Peyer's patch (tissue), 4 donors: ENCODE data around the gene IQCH. TPM values are rescaled to one million over a fixed set of nuclear protein-coding genes. Genes with fewer than 3 reads are reported as not detected.
"Not testable (repeated sequence)": the region's sequence is repeated elsewhere in the genome, so short reads cannot be mapped to it uniquely, and the experiment has no call there.

Experiments
- DNase-seq, 3 donors: peaks; one replicate each; pipeline ENCODE4 v3.0.0-alpha.2; 2017 to 2019
- H3K27ac ChIP-seq, 4 donors: fragments of 200-600 bp; sonication (generic); one replicate each; pipeline ENCODE4 v1.5.1; 2016 to 2019
- H3K27me3 ChIP-seq, 2 donors: fragments of 200-600 bp; sonication (generic); one replicate each; pipeline ENCODE4 v1.5.1; 2019
- H3K36me3 ChIP-seq, 3 donors: fragments of 200-600 bp; sonication (generic); one replicate each; pipeline ENCODE4 v1.5.1; 2016 to 2019
- H3K4me1 ChIP-seq, 4 donors: fragments of 200-600 bp; sonication (generic); one replicate each; pipeline ENCODE4 v1.5.1; 2016 to 2019
- H3K4me3 ChIP-seq, 4 donors: fragments of 200-600 bp; sonication (generic); 1 replicate in 3 of 4; 2 replicates in 1 of 4; pipeline ENCODE4 v1.5.1; 2016 to 2019; ENCODE audit warnings: mild to moderate bottlenecking in 1 of 4
- H3K9me3 ChIP-seq, 4 donors: fragments of 200-600 bp; sonication (generic); one replicate each; pipeline ENCODE4 v1.5.1; 2016 to 2019; ENCODE audit warnings: mild to moderate bottlenecking in 1 of 4
- CTCF ChIP-seq, 6 experiments: fragments of 450-650 bp in 4 of 6; fragments of 200-600 bp in 2 of 6; sonication (generic) in 1 of 6; IDR thresholded peaks; one replicate each; pipeline ENCODE4 v1.5.1; 2017 to 2019; ENCODE audit warnings: antibody characterized with exemption in 6 of 6, mild to moderate bottlenecking in 3 of 6, moderate library complexity in 1 of 6
- POLR2A ChIP-seq, 2 donors: fragments of 450-650 bp; IDR thresholded peaks; one replicate each; pipeline ENCODE4 v1.5.1; 2017; ENCODE audit warnings: antibody characterized with exemption in 2 of 2, mild to moderate bottlenecking in 2 of 2, moderate library complexity in 2 of 2
- total RNA-seq, 4 donors: library from RNA; depleted of rRNA; stranded (reverse); fragments of >200 nt; gene quantifications; one replicate each; pipeline ENCODE4 v1.1.0, GENCODE V29; 2016

IQCH gene
- total RNA-seq, 4 donors from 2014 or later, result 0.53 to 1.2 (median 0.88) TPM

DNA sequence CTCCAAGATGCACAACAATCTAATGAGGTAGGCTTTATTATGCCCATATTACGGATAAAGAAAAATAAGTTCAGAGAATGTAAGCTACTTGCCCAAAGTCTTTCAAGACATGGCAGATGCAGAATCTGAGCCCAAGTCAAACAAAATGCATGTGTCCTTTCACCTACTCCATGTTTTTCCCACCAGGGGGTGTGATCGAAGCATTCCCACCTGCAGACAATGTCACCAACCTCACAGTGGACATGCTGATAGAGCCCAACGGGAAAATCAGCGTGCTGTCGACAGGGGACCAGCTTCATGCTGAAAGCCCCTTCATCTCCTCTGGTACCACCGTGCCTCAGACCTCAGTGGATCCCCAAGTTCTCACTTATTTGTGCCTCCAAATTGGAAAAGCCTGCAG is 166.5 kb downstream of the IQCH start:
- no peak for TF ChIP-seq POLR2A (IDR thresholded peaks at IDR 0.05)
- no peak for TF ChIP-seq CTCF (IDR thresholded peaks at IDR 0.05)
- H3K9me3 ChIP-seq, result no peaks in the 10 kb centered on the region
- DNase-seq, result no peak
- no peaks in the 10 kb centered on the region for H3K36me3 ChIP-seq
- no peaks in the 10 kb centered on the region for H3K27me3 ChIP-seq
- no peak overlapping the region for H3K27ac ChIP-seq
- H3K4me3 ChIP-seq, result no peak overlapping the region
- H3K4me1 ChIP-seq, result no peaks in the 10 kb centered on the region

- H3K4me3 ChIP-seq, result no peak overlapping the region
- no peaks in the 10 kb centered on the region for H3K9me3 ChIP-seq
- no peak overlapping the region for H3K27ac ChIP-seq
- TF ChIP-seq POLR2A (IDR thresholded peaks at IDR 0.05) (no peak), CTCF (IDR thresholded peaks at IDR 0.05) (no peak)
- no peak for DNase-seq
- H3K4me1 ChIP-seq, result no peaks in the 10 kb centered on the region
- no peaks in the 10 kb centered on the region for H3K27me3 ChIP-seq
- no peaks in the 10 kb centered on the region for H3K36me3 ChIP-seq
Observed at GRCh38 chr15:67422296-67422695, 167.7 kb downstream of the IQCH start.

DNA sequence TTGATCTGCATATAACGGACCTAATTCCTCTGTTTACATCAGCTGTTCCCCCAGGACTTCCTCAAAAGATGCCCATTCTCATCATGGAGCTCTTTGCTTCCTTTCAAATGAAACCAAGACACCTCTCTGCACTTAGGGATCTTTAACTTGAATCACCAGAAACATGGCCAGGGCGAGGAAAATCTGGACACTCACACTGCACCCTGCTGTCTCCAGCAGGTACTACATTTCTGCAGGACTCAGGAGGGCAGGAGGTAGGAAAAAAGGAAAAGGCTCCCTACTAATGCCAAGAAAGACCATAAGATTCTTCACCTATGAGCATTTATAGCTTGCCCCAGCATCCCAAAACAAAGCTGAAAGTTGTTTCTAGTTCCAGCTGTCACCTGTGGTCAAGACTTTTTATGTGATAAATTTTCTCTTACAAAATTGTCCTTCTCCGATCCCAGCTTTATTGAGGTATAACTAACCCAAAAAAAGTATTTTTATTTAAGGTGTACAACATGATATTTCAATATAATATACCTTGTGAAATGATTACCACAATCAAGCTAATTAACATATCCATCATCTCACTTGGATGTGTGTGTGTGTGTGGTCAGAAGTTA is 179.0 kb downstream of the IQCH start:
- no peaks in the 10 kb centered on the region for H3K36me3 ChIP-seq
- H3K27me3 ChIP-seq, result no peaks in the 10 kb centered on the region
- no peaks in the 10 kb centered on the region for H3K4me1 ChIP-seq
- H3K9me3 ChIP-seq, result no peaks in the 10 kb centered on the region
- no peak overlapping the region for H3K4me3 ChIP-seq
- peak in 2 of 3 donors; percentile 54 to 57 for DNase-seq
- no peak for TF ChIP-seq POLR2A (IDR thresholded peaks at IDR 0.05)
- peak in 5 of 6 experiments; percentile 41 to 73 (median 67) for TF ChIP-seq CTCF (IDR thresholded peaks at IDR 0.05)
- H3K27ac ChIP-seq, result no peak overlapping the region

GRCh38 chr15:67436351-67437250 is 182.0 kb downstream of the IQCH start:
- not testable (repeated sequence) for H3K9me3 ChIP-seq, H3K4me3 ChIP-seq, H3K27me3 ChIP-seq, H3K4me1 ChIP-seq, H3K27ac ChIP-seq, H3K36me3 ChIP-seq
- peak in 1 of 3 donors; percentile 64 for DNase-seq

GRCh38 chr15:67444100-67444499 is 189.5 kb downstream of the IQCH start:
- no peaks in the 10 kb centered on the region for H3K27me3 ChIP-seq
- H3K36me3 ChIP-seq, result no peaks in the 10 kb centered on the region
- no peak overlapping the region for H3K27ac ChIP-seq
- no peaks in the 10 kb centered on the region for H3K9me3 ChIP-seq
- no peaks in the 10 kb centered on the region for H3K4me1 ChIP-seq
- no peak for TF ChIP-seq POLR2A (IDR thresholded peaks at IDR 0.05)
- TF ChIP-seq CTCF (IDR thresholded peaks at IDR 0.05), result no peak
- DNase-seq, result no peak
- no peak overlapping the region for H3K4me3 ChIP-seq

DNA sequence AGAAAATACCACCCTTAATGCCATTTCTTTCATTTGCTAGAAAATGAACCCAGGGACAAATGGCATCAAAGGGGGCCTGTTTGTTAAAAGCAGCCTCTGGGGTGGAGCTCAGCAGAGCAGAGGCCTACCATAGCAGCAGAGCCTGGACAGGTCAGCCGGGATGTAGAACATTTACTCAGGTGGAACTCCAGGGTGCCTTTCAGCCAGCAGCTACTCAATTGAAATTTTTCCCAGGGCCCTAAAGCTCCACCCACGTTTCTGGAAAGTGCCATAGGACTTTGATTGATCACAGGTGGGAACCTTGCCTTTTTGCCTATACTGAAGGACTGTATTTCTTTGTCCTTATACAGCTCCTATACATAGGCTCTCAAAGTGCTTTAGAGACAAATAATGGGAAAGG is 191.9 kb downstream of the IQCH start:
- TF ChIP-seq POLR2A (IDR thresholded peaks at IDR 0.05) (no peak), CTCF (IDR thresholded peaks at IDR 0.05) (no peak)
- DNase-seq, result no peak
- H3K27ac ChIP-seq, result no peak overlapping the region
- no peaks in the 10 kb centered on the region for H3K27me3 ChIP-seq
- H3K9me3 ChIP-seq, result no peaks in the 10 kb centered on the region
- no peaks in the 10 kb centered on the region for H3K36me3 ChIP-seq
- H3K4me3 ChIP-seq, result no peak overlapping the region
- no peaks in the 10 kb centered on the region for H3K4me1 ChIP-seq

GRCh38 chr15:67448372-67448771 is 193.8 kb downstream of the IQCH start:
- H3K4me1 ChIP-seq, H3K36me3 ChIP-seq, H3K27ac ChIP-seq, H3K9me3 ChIP-seq, H3K27me3 ChIP-seq, DNase-seq, H3K4me3 ChIP-seq: not testable (repeated sequence)

DNA sequence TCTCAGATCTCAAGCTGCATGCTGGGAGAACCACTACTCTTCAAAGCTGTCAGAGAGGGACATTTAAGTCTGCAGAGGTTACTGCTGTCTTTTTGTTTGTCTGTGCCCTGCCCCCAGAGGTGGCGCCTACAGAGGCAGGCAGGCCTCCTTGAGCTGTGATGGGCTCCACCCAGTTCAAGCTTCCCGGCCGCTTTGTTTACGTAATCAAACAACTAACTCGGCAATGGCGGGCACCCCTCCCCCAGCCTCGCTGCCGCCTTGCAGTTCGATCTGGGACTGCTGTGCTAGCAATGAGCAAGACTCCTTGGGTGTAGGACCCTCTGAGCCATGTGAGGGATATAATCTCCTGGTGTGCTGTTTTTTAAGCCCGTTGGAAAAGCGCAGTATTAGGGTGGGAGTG is 199.1 kb downstream of the IQCH start:
- H3K36me3 ChIP-seq, H3K27me3 ChIP-seq, H3K4me1 ChIP-seq, H3K27ac ChIP-seq, H3K9me3 ChIP-seq, DNase-seq, H3K4me3 ChIP-seq: not testable (repeated sequence)
